Fibroblast of mammary gland (primary cell): Measurements from ENCODE around the gene IARS1.

Source experiments
- DNase-seq: peaks from one replicate; pipeline ENCODE4 v3.0.0-alpha.2; 2010; ENCODE audit warnings: low read depth
- H3K4me3 ChIP-seq: 2 replicates; pipeline ENCODE4 v1.5.1; 2011; ENCODE audit warnings: low read depth, mild to moderate bottlenecking, low read length, moderate library complexity; ENCODE audit not compliant: control insufficient read depth
- CTCF ChIP-seq: conservative IDR thresholded peaks from 2 replicates; pipeline ENCODE4 v1.5.1; 2011; ENCODE audit warnings: low read depth, low read length, inconsistent platforms; ENCODE audit not compliant: control insufficient read depth, insufficient read depth

Gene IARS1

GRCh38 chr9:92275541-92275940, 18.0 kb downstream of the IARS1 start:
- H3K4me3 ChIP-seq, result no peak overlapping the region
- TF ChIP-seq CTCF, result peak; percentile 2
- no peak for DNase-seq

- no peak overlapping the region for H3K4me3 ChIP-seq
- no peak for TF ChIP-seq CTCF
- DNase-seq, result no peak
These were observed 23.0 kb downstream of the IARS1 start for GRCh38 chr9:92270511-92270910.

- no peak for TF ChIP-seq CTCF
- no peak overlapping the region for H3K4me3 ChIP-seq
- no peak for DNase-seq
These were observed 27.0 kb downstream of the IARS1 start for GRCh38 chr9:92266486-92266885.

GRCh38 chr9:92265154-92265553, 28.3 kb downstream of the IARS1 start:
- DNase-seq, result peak; percentile 68
- no peak overlapping the region for H3K4me3 ChIP-seq
- TF ChIP-seq CTCF, result no peak

- no peak for TF ChIP-seq CTCF
- no peak for DNase-seq
- H3K4me3 ChIP-seq, result no peak overlapping the region
These were observed 30.4 kb downstream of the IARS1 start for GRCh38 chr9:92263131-92263530.

- TF ChIP-seq CTCF, result no peak
- DNase-seq, result no peak
- no peak overlapping the region for H3K4me3 ChIP-seq
These were observed 36.2 kb downstream of the IARS1 start for GRCh38 chr9:92257327-92257726.
